ENCODE results near the gene DHRSX. TPM values are rescaled to one million over a fixed set of nuclear protein-coding genes. Genes with fewer than 3 reads are reported as not detected.

The DHRSX gene
- total RNA-seq, 4 donors from 2014 or later: 4.4 to 23.8 (median 11.3) TPM

DNA sequence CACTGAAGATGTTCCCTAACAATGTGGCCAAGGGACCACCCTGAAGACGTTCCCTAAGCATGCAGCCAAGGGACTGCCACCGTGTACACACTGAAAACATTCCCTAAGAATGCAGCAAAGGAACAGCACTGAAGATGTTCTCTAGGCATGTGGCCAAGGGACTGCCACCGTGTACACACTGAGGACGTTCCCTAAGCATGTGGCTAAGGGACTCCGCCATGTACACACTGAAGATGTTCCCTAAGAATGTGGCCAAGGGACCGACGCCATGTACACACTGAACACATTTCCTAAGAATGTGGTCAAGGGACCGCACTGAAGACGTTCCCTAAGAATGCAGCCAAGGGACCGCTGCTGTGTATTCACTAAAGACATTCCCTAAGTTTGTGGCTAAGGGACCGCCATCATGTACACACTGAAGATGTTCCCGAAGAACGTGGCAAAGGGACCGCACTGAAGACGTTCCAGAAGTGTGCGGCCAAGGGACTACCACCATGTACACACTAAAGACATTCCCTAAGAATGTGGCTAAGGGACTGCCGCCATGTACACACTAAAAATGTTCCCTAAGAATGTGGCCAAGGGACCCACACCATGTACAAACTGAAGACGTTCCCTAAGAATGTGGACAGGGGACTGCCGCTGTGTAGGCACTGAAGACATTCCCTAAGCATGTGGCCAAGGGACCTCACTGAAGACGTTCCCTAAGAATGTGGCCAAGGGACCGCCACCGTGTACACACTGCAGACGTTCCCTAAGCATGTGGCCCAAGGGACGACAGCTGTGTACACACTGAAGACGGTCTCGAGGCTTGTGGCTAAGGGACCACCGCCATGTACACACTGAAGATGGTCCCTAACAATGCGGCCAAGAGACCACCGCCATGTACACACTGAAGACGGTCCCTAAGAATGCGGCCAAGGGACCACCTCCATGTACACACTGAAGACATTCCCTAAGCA lies 54.8 kb downstream of the DHRSX start:
- TF ChIP-seq, protein P1, sequence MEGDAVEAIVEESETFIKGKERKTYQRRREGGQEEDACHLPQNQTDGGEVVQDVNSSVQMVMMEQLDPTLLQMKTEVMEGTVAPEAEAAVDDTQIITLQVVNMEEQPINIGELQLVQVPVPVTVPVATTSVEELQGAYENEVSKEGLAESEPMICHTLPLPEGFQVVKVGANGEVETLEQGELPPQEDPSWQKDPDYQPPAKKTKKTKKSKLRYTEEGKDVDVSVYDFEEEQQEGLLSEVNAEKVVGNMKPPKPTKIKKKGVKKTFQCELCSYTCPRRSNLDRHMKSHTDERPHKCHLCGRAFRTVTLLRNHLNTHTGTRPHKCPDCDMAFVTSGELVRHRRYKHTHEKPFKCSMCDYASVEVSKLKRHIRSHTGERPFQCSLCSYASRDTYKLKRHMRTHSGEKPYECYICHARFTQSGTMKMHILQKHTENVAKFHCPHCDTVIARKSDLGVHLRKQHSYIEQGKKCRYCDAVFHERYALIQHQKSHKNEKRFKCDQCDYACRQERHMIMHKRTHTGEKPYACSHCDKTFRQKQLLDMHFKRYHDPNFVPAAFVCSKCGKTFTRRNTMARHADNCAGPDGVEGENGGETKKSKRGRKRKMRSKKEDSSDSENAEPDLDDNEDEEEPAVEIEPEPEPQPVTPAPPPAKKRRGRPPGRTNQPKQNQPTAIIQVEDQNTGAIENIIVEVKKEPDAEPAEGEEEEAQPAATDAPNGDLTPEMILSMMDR (IDR thresholded peaks at IDR 0.05): no peak
- TF ChIP-seq POLR2A (IDR thresholded peaks at IDR 0.05): no peak
- DNase-seq: no peak
- Histone ChIP-seq H3K4me1 (no peaks in the 10 kb centered on the region), H3K27ac (no peak overlapping the region), H3K9me3 (no peaks in the 10 kb centered on the region), H3K27me3 (no peaks in the 10 kb centered on the region), H3K36me3 (no peaks in the 10 kb centered on the region), H3K4me3 (no peak overlapping the region)
- intact Hi-C loops (cut with DNase I; ENCODE audit: low total_unique reads): loop anchor here (10.0 kb wide), 1 partner anchor 261 kb away; no protein-coding TSS in a partner anchor

DNA sequence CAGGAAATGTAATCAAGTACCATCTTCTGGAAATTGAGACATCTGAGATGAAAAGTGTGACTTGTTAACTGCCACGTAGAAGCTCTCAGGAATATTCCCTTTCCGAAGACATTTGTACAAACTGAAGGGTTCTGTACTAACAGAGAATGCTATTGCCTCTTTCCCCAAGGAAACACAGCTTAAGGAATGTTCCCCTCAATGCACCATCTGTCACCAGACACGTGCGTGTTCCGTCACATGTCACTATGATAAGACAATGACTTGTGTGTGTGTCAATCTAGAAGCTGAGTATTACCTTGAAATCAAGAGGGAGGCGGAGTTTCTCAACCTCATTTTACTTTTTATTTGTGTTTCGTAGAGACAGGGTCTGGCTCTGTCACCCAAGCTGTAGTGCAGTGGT lies 58.1 kb downstream of the DHRSX start:
- DNase-seq: no peak
- TF ChIP-seq, protein P1 (IDR thresholded peaks at IDR 0.05): no peak
- no peak for TF ChIP-seq POLR2A (IDR thresholded peaks at IDR 0.05)
- Histone ChIP-seq H3K36me3 (no peaks in the 10 kb centered on the region), H3K4me3 (no peak overlapping the region), H3K27ac (no peak overlapping the region), H3K27me3 (no peaks in the 10 kb centered on the region), H3K9me3 (no peaks in the 10 kb centered on the region), H3K4me1 (no peaks in the 10 kb centered on the region)
- intact Hi-C loops (cut with DNase I; ENCODE audit: low total_unique reads): loop anchor here (10.0 kb wide), 1 partner anchor 258 kb away; no protein-coding TSS in a partner anchor

DNA sequence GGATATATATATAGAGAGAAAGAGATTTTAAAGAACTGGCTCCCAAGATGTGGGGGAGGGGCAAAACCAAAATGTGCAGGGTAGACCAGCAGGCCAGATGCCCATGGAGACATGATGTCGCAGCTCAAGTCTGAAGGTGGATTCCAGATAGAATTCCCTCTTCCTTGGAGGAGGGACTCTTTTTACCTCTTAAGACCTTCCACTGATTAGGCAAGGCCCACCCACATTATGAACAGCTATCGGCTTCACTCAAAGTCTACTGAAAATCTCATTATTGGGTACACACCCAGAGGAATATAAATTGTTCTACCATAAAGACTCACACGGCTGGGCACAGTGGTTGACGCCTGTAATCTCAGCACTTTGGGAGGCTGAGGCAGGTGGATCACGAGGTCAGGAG lies 59.3 kb downstream of the DHRSX start:
- H3K9me3 ChIP-seq: no peaks in the 10 kb centered on the region
- intact Hi-C loops (cut with DNase I; ENCODE audit: low total_unique reads): loop anchor here (10.0 kb wide), 1 partner anchor 257 kb away; no protein-coding TSS in a partner anchor
- H3K4me1 ChIP-seq: no peaks in the 10 kb centered on the region
- no peak overlapping the region for H3K27ac ChIP-seq
- no peak for TF ChIP-seq POLR2A (IDR thresholded peaks at IDR 0.05)
- TF ChIP-seq, protein P1 (IDR thresholded peaks at IDR 0.05): no peak
- H3K4me3 ChIP-seq: no peak overlapping the region
- no peak for DNase-seq
- H3K36me3 ChIP-seq: no peaks in the 10 kb centered on the region
- H3K27me3 ChIP-seq: no peaks in the 10 kb centered on the region

DNA sequence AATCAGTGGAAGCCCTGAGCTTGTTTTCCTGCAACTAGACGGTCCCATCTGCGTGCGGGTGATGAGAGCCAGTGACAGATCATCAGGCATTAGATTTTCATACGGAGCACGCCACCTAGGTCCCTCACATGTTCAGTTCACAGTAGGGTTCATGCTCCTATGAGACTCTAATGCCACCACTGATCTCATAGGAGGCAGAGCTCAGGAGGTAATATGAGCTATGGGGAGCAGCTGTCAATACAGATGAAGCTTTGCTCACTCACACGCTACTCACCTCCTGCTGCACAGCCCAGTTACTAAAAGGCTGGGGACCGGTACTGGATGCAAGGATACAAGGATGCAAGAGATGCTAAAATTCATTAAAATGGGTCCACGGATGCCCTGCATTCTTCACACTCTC lies 61.2 kb downstream of the DHRSX start:
- Histone ChIP-seq H3K4me1 (no peaks in the 10 kb centered on the region), H3K36me3 (no peaks in the 10 kb centered on the region), H3K27me3 (no peaks in the 10 kb centered on the region), H3K4me3 (no peak overlapping the region), H3K27ac (no peak overlapping the region), H3K9me3 (no peaks in the 10 kb centered on the region)
- no peak for TF ChIP-seq POLR2A (IDR thresholded peaks at IDR 0.05)
- TF ChIP-seq, protein P1 (IDR thresholded peaks at IDR 0.05): no peak
- no peak for DNase-seq
- intact Hi-C loops (cut with DNase I; ENCODE audit: low total_unique reads): loop anchor here (10.0 kb wide), 1 partner anchor 255 kb away; no protein-coding TSS in a partner anchor

DNA sequence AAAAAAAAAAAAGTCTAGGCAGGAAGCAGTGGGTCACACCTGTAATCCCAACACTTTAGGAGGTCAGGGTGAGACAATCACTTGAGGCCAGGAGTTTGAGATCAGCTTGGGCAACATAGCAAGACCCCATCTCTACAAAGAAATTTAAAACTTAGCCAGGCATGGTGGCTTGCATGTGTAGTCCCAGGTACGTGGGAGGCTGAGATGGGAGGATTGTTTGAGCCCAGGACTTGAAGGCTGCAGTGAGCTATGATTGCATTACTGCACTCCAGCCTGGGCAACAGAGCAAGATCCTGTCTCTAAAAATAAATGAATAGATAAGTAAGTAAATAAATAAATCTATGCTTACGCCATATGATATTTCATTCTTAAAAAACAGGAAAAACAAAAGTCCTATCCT lies 65.3 kb downstream of the DHRSX start:
- no peaks in the 10 kb centered on the region for H3K4me1 ChIP-seq
- no peak overlapping the region for H3K27ac ChIP-seq
- no peaks in the 10 kb centered on the region for H3K9me3 ChIP-seq
- intact Hi-C loops (cut with DNase I; ENCODE audit: low total_unique reads): no loop called here
- no peaks in the 10 kb centered on the region for H3K27me3 ChIP-seq
- no peak for DNase-seq
- no peaks in the 10 kb centered on the region for H3K36me3 ChIP-seq
- TF ChIP-seq, protein P1 (IDR thresholded peaks at IDR 0.05): no peak
- TF ChIP-seq POLR2A (IDR thresholded peaks at IDR 0.05): no peak
- H3K4me3 ChIP-seq: no peak overlapping the region
